ENCODE data around the gene MACROH2A1.

MACROH2A1 gene

DNA sequence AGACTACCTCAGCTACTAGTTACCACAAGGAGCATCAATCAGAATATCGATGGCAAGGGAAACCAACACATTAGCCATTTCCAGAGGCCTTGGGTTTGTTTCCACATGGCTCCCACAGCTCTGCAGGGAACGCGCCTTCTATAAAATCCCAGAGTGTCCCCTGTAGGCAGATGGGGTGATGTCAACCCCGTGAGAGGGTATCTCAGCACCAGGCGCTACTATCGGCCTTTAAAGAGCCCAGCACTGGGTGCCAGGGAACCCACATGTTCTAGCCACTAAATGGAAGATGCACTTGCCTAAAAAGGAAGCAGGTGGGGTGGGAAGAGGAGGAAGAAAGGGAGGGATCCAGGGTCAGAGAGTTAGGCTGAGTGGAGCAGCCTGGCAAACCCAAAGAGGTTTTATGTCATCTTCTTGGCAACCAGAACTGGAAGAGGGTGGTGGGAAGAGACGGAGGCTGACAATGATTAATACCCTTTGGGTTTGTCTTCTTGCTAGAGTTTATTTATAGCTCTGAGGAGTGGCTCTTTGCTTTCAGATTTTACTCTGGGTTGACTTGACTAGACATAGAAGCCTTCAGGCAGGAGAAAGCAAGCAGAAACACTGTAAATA lies 19.9 kb downstream of the MACROH2A1 start:
- Histone ChIP-seq H3K9ac (ENCODE audit: low read depth, low read length) (no peak overlapping the region), H3K9me3 (ENCODE audit: insufficient read depth, low read length, severe bottlenecking) (no peaks in the 10 kb centered on the region), H3K27me3 (ENCODE audit: insufficient read depth, low read length, poor library complexity) (no peaks in the 10 kb centered on the region), H3K27ac (ENCODE audit: low read length) (peak overlapping the region; percentile 98), H3K4me1 (ENCODE audit: insufficient read depth, low read length) (peaks cover 91% of the 10 kb centered on the region), H3K4me2 (ENCODE audit: insufficient read depth, low read length) (no peak overlapping the region), H3K36me3 (ENCODE audit: insufficient read depth, low read length) (peaks cover 100% of the 10 kb centered on the region), H2AFZ (ENCODE audit: low read depth, low read length) (no peak overlapping the region), H3K79me2 (ENCODE audit: insufficient read depth, low read length) (peaks cover 100% of the 10 kb centered on the region), H3K4me3 (ENCODE audit: low read depth in 1 of 2, low read length in 2 of 2) (no peak overlapping the region), H4K20me1 (ENCODE audit: insufficient read depth, low read length) (peaks cover 86% of the 10 kb centered on the region)
- no peak for ATAC-seq (ENCODE audit: insufficient read depth, low read depth)
- no peak for DNase-seq
- TF ChIP-seq, protein P1, sequence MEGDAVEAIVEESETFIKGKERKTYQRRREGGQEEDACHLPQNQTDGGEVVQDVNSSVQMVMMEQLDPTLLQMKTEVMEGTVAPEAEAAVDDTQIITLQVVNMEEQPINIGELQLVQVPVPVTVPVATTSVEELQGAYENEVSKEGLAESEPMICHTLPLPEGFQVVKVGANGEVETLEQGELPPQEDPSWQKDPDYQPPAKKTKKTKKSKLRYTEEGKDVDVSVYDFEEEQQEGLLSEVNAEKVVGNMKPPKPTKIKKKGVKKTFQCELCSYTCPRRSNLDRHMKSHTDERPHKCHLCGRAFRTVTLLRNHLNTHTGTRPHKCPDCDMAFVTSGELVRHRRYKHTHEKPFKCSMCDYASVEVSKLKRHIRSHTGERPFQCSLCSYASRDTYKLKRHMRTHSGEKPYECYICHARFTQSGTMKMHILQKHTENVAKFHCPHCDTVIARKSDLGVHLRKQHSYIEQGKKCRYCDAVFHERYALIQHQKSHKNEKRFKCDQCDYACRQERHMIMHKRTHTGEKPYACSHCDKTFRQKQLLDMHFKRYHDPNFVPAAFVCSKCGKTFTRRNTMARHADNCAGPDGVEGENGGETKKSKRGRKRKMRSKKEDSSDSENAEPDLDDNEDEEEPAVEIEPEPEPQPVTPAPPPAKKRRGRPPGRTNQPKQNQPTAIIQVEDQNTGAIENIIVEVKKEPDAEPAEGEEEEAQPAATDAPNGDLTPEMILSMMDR (IDR thresholded peaks at IDR 0.05; ENCODE audit: borderline replicate concordance, extremely low read depth, low read length, poor library complexity, severe bottlenecking): no peak
- no peak for TF ChIP-seq EZH2 (IDR thresholded peaks at IDR 0.05; ENCODE audit: borderline replicate concordance, low read depth, low read length, severe bottlenecking)

GRCh38 chr5:135377751-135378680 lies 21.0 kb downstream of the MACROH2A1 start:
- ATAC-seq (ENCODE audit: insufficient read depth, low read depth) (no peak), DNase-seq (no peak)
- Histone ChIP-seq H3K4me3 (ENCODE audit: low read depth in 1 of 2, low read length in 2 of 2) (no peak overlapping the region), H4K20me1 (ENCODE audit: insufficient read depth, low read length) (peaks cover 85% of the 10 kb centered on the region), H3K27ac (ENCODE audit: low read length) (peak overlapping the region; percentile 98), H3K4me2 (ENCODE audit: insufficient read depth, low read length) (peak overlapping the region; percentile 17; the same call in 1 of the 2 replicates), H3K79me2 (ENCODE audit: insufficient read depth, low read length) (peaks cover 100% of the 10 kb centered on the region), H3K9ac (ENCODE audit: low read depth, low read length) (peak overlapping the region; percentile 17), H3K9me3 (ENCODE audit: insufficient read depth, low read length, severe bottlenecking) (no peaks in the 10 kb centered on the region), H3K27me3 (ENCODE audit: insufficient read depth, low read length, poor library complexity) (no peaks in the 10 kb centered on the region), H2AFZ (ENCODE audit: low read depth, low read length) (no peak overlapping the region), H3K36me3 (ENCODE audit: insufficient read depth, low read length) (peaks cover 98% of the 10 kb centered on the region), H3K4me1 (ENCODE audit: insufficient read depth, low read length) (peaks cover 95% of the 10 kb centered on the region)
- TF ChIP-seq EZH2 (IDR thresholded peaks at IDR 0.05; ENCODE audit: borderline replicate concordance, low read depth, low read length, severe bottlenecking): no peak
- TF ChIP-seq, protein P1 (IDR thresholded peaks at IDR 0.05; ENCODE audit: borderline replicate concordance, extremely low read depth, low read length, poor library complexity, severe bottlenecking): no peak

DNA sequence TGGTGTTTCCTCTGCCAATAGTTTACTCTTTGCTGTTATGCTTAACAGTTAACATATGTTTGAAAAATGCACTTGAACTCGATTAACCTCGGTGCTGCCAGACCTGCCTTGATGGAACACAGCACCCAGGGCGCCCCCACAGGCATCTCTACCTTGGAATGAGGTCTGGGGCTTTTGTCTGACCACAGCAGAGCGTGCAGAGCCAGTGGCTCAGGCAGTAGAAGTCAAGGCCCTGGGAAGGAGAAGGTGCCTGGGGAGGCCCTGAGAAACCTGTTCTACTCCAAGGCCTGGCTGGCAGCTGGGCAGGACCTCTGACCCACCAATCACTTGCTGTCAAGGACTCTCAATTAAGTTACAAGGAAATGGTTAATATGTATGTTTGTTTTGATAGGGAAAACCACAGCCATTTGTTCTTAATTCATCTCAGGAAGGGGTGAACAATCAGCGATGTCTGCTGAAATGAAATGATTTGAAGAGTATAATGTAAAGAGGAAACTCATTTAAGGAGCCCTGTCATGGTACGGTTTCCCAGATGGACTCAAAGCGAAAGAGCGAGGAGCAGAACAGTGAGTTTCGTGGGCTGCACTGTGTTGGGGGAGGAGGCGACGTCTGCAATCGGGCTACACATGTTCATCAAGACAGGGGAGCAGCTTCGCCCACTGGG lies 21.9 kb downstream of the MACROH2A1 start:
- Histone ChIP-seq H3K4me1 (ENCODE audit: insufficient read depth, low read length) (peaks cover 96% of the 10 kb centered on the region), H3K79me2 (ENCODE audit: insufficient read depth, low read length) (peaks cover 100% of the 10 kb centered on the region), H3K4me2 (ENCODE audit: insufficient read depth, low read length) (no peak overlapping the region; the same call in 1 of the 2 replicates), H3K4me3 (ENCODE audit: low read depth in 1 of 2, low read length in 2 of 2) (no peak overlapping the region), H3K9ac (ENCODE audit: low read depth, low read length) (peak overlapping the region; percentile 25; the same call in 1 of the 2 replicates), H3K27me3 (ENCODE audit: insufficient read depth, low read length, poor library complexity) (no peaks in the 10 kb centered on the region), H4K20me1 (ENCODE audit: insufficient read depth, low read length) (peaks cover 84% of the 10 kb centered on the region), H3K9me3 (ENCODE audit: insufficient read depth, low read length, severe bottlenecking) (no peaks in the 10 kb centered on the region), H3K36me3 (ENCODE audit: insufficient read depth, low read length) (peaks cover 98% of the 10 kb centered on the region), H2AFZ (ENCODE audit: low read depth, low read length) (no peak overlapping the region), H3K27ac (ENCODE audit: low read length) (peak overlapping the region; percentile 98)
- TF ChIP-seq, protein P1 (IDR thresholded peaks at IDR 0.05; ENCODE audit: borderline replicate concordance, extremely low read depth, low read length, poor library complexity, severe bottlenecking): no peak
- no peak for DNase-seq
- ATAC-seq (ENCODE audit: insufficient read depth, low read depth): no peak

All from DND-41 (cell line).